ENCODE results near the gene ORC2. TPM values are rescaled to one million over a fixed set of nuclear protein-coding genes. Genes with fewer than 3 reads are reported as not detected.

ORC2 gene
- total RNA-seq, 1 donor from 2014 or later = 25.5 TPM

DNA sequence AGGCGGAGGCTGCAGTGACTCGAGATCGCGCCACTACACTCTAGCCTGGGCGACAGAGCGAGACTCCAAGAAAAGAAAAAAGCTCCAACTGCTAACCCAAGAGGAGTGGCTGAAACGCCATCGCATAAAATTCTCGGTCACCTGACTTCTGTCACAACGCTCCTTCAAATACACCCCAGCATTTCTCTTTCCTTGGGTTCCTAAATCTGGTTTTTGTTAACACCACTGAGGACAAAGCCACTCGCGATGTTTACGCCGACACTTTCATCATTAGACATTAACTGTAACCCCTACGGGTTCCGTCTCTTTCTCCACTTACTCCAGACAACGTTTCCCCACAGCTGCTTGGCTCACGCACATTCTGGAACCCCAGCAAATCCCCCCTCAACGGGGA is 99.7 kb downstream of the ORC2 start:
- Mint-ChIP-seq H3K4me3 (ENCODE audit: unreplicated experiment) (peak overlapping the region; percentile 98), H3K4me1 (ENCODE audit: low read depth, unreplicated experiment) (peaks cover 16% of the 10 kb centered on the region), H3K36me3 (ENCODE audit: low read depth, unreplicated experiment) (peaks cover 12% of the 10 kb centered on the region), H3K9me3 (ENCODE audit: unreplicated experiment) (no peaks in the 10 kb centered on the region), H3K27me3 (ENCODE audit: low read depth, unreplicated experiment) (no peaks in the 10 kb centered on the region), H3K27ac (ENCODE audit: unreplicated experiment) (peak overlapping the region; percentile 99)
- Histone ChIP-seq H3K9me3 (ENCODE audit: insufficient read depth, low read depth, low read length) (no peaks in the 10 kb centered on the region), H3K79me2 (ENCODE audit: insufficient read depth, low read length) (peaks cover 60% of the 10 kb centered on the region), H3K4me3 (ENCODE audit: insufficient read depth, low read depth, low read length) (peak overlapping the region; percentile 100), H3K27me3 (ENCODE audit: insufficient read depth, low read length) (no peaks in the 10 kb centered on the region), H3K36me3 (ENCODE audit: insufficient read depth, low read length) (peaks cover 29% of the 10 kb centered on the region), H4K20me1 (ENCODE audit: insufficient read depth, low read length) (peaks cover 53% of the 10 kb centered on the region), H3K27ac (ENCODE audit: low read depth, low read length) (peak overlapping the region; percentile 99), H3K4me2 (ENCODE audit: low read length) (peak overlapping the region; percentile 87), H2AFZ (ENCODE audit: low read depth, low read length) (peak overlapping the region; percentile 83), H3K9ac (ENCODE audit: low read length) (peak overlapping the region; percentile 100), H3K4me1 (ENCODE audit: insufficient read depth, low read length) (peaks cover 37% of the 10 kb centered on the region)
- no peak for FAIRE-seq
- DNase-seq (ENCODE audit: low read depth) = peak; percentile 14
- no peak for TF ChIP-seq EZH2 (IDR thresholded peaks at IDR 0.05; ENCODE audit: insufficient read depth, low read length)
- TF ChIP-seq, protein P1, sequence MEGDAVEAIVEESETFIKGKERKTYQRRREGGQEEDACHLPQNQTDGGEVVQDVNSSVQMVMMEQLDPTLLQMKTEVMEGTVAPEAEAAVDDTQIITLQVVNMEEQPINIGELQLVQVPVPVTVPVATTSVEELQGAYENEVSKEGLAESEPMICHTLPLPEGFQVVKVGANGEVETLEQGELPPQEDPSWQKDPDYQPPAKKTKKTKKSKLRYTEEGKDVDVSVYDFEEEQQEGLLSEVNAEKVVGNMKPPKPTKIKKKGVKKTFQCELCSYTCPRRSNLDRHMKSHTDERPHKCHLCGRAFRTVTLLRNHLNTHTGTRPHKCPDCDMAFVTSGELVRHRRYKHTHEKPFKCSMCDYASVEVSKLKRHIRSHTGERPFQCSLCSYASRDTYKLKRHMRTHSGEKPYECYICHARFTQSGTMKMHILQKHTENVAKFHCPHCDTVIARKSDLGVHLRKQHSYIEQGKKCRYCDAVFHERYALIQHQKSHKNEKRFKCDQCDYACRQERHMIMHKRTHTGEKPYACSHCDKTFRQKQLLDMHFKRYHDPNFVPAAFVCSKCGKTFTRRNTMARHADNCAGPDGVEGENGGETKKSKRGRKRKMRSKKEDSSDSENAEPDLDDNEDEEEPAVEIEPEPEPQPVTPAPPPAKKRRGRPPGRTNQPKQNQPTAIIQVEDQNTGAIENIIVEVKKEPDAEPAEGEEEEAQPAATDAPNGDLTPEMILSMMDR (IDR thresholded peaks at IDR 0.05; ENCODE audit: insufficient read depth, low read depth, low read length) = no peak

DNA sequence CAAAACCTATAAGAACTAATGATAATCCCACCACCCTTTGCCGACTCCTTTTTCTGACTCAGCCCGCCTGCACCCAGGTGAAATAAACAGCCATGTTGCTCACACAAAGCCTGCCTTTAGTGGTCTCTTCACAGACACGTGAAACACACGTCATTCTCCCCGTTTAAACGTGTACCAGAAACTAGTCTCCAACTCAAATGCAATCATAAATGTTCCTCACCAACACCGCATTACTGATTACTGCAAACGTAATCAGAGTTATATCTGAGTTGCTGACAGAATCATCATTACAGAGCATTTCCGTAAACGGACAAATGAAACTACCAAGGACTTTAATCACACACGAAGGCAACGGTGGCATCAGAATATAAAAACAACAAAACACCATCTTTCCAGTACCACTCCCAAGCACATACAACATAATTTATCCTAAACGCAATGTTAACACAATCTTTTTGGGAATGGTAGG is 100.9 kb downstream of the ORC2 start:
- H3K4me3 Mint-ChIP-seq (ENCODE audit: unreplicated experiment) = peak overlapping the region; percentile 98

More for the DNA sequence above, 100.9 kb downstream of the ORC2 start:
- peak overlapping the region; percentile 99 for H3K27ac ChIP-seq (ENCODE audit: low read depth, low read length)
- Mint-ChIP-seq H3K27ac (ENCODE audit: unreplicated experiment) (peak overlapping the region; percentile 99), H3K27me3 (ENCODE audit: low read depth, unreplicated experiment) (no peaks in the 10 kb centered on the region), H3K4me1 (ENCODE audit: low read depth, unreplicated experiment) (peaks cover 16% of the 10 kb centered on the region), H3K9me3 (ENCODE audit: unreplicated experiment) (no peaks in the 10 kb centered on the region), H3K36me3 (ENCODE audit: low read depth, unreplicated experiment) (peaks cover 20% of the 10 kb centered on the region)
- peak overlapping the region; percentile 87 for H3K4me2 ChIP-seq (ENCODE audit: low read length)
- peak; percentile 82 for DNase-seq (ENCODE audit: low read depth)
- H3K4me1 ChIP-seq (ENCODE audit: insufficient read depth, low read length) = peaks cover 37% of the 10 kb centered on the region
- peaks cover 72% of the 10 kb centered on the region for H3K79me2 ChIP-seq (ENCODE audit: insufficient read depth, low read length)
- TF ChIP-seq, protein P1 (IDR thresholded peaks at IDR 0.05; ENCODE audit: insufficient read depth, low read depth, low read length) = no peak
- H4K20me1 ChIP-seq (ENCODE audit: insufficient read depth, low read length) = peaks cover 65% of the 10 kb centered on the region
- peak overlapping the region; percentile 100 for H3K9ac ChIP-seq (ENCODE audit: low read length)
- H3K36me3 ChIP-seq (ENCODE audit: insufficient read depth, low read length) = peaks cover 38% of the 10 kb centered on the region
- no peaks in the 10 kb centered on the region for H3K9me3 ChIP-seq (ENCODE audit: insufficient read depth, low read depth, low read length)
- H3K4me3 ChIP-seq (ENCODE audit: insufficient read depth, low read depth, low read length) = peak overlapping the region; percentile 100
- no peak for FAIRE-seq
- no peak overlapping the region for H2AFZ ChIP-seq (ENCODE audit: low read depth, low read length)
- no peaks in the 10 kb centered on the region for H3K27me3 ChIP-seq (ENCODE audit: insufficient read depth, low read length)

All from astrocyte (in vitro differentiated cells and primary cell).